GM15510 (cell line): ENCODE data around the gene PTK6.

Source experiments
- POLR2A ChIP-seq: IDR thresholded peaks from 3 replicates; pipeline ENCODE4 v1.6.1; 2011; ENCODE audit warnings: borderline replicate concordance; ENCODE audit not compliant: insufficient read length; ENCODE audit errors: extremely low read depth

The PTK6 gene

DNA sequence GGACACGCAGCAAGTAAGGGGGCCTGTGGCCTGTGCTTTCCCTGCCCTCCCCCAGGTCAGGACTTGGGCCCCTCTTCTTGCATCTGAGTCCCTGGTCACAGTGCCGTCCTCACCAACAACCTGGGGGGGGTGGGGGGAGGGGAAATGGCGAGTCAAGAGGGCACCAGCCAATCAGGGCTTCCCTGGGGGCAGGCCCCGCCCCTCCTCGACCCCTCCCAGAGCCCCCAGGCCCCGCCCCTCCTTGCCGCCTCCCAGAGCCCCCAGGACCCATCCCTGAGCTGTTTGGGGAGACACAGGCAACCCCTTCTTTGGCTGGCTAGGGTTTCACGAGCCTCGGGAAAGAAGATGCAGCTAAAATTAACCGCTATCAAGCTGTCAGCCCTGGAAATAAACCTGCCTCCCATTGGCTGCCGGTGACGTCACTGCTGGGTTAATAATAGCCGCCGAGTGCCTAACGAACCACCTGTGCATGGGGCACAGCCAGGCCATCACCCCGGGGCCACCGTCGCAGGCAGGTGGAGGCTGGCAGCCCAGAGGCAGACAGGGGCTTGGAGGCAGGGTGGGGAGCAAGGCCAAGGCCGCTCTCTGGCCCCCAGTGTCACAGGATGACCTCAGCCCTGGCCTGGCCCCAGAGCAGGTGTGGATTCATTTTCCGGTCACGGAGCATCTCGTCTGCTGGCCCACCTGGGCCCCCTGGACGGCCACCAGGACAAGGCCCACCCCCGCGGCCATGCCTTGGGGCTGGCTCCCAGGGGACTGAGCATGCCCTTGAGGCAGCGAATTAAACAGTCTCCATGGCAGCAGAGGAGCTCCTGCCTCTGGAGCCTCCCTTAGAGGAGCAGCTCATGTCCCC is 35.1 kb downstream of the PTK6 start:
- TF ChIP-seq POLR2A, result no peak

DNA sequence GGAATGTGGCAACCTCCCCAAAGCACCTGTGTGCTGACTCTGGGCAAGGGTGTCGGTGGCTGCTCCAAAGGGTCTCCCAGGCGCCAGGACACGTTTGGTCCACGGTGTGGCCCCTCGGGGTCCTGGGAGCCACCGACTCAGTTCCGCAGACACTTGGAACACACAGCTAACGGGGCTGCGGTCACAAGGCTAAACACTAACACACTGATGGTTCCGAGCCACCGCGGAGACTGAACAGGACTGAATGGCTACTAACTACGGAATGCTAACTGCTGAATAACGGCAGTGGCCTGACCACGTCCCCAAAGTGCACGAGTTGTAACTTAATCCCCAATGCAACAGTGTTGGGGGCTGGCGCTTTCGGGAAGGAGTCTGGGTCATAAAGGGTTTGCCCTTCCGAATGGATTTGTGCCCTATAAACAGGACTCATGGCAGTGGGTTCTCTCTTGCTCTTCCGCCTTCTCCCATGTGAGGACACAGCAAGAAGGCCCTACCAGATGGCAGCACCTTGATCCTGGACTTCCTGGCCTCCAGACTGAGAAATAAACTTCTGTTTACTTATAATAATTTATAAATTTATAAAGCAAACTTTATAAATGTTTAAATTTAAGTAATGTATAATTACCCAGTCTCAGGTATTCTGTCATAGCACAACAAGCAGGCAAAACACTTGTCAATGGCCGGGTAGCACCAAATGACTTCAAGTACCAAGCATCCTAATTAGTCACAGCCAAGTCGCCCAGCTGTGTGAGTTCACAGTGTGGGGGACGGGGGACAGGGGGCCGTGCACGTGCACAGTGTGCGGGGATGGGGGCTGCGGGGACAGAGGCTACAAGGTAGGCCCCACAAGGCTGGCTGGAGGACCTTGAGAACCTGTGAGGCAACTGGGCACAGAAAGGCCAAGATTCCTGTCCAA is 36.0 kb downstream of the PTK6 start:
- TF ChIP-seq POLR2A, result no peak

DNA sequence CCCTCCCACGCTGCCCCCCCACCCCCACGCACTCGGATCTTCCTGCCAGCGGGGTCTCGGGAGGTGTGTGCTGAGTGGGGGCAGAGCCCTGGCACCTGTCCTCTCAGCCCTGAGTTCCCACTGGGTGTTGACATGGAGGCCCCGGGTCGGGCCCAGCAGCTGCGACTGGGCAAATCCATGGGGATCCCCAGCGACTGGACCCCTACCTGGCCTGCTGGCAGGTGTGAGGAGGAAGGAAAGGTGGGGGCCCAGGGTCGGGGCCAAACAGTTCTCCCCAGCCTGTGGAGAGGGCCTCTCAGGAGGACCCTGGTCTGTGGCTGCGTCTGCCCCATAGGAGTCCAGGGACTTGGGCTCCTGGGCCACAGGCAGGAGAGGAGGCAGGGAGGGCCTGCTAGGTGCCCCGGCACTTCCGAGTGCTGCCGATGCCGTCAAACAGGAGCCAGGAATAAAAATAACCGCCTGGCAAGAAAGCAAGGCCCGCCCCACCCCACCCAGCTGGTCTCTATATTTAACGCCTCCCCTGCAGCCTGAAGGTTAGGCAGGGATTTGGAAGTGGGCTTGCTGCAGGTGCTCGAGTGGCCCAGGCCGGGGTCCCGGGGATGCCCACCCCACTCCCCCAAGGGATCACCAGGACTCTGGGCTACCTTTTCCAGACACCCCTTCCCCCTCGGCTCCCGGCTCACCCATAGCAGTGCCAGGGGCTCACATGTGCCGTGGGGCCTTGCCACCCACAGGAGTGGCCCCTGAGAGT is 36.9 kb downstream of the PTK6 start:
- no peak for TF ChIP-seq POLR2A

DNA sequence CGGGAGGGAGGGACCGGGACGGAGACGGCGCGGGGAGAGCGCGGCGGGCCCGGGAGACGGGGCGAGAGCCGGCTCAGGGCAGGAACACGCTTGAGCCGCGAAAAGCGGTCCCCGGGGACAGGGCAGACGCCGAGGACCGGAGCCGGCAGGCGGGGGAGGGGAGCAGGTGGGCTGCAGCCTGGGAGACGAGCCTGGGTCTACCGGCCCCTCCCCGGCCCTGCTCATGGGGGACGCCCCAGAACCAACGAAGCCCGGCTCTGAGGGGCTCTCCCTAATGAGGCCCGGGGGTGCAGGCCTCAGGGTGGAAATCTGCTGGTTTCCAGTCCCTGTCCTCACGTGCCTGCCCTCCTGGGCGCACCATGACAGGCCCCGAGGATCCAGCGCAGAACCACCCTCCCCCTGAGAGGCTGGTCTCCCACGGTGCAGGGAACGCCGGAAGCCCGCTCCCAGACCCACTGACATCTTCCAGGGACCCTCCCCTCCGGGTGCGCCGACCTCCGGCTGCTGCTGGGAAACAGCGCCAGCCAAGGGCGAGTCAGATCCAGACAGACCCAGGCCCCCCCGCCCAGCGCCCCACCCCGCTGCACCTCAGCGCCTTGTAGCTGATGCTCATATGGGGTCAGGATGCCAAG is 37.7 kb downstream of the PTK6 start:
- no peak for TF ChIP-seq POLR2A

DNA sequence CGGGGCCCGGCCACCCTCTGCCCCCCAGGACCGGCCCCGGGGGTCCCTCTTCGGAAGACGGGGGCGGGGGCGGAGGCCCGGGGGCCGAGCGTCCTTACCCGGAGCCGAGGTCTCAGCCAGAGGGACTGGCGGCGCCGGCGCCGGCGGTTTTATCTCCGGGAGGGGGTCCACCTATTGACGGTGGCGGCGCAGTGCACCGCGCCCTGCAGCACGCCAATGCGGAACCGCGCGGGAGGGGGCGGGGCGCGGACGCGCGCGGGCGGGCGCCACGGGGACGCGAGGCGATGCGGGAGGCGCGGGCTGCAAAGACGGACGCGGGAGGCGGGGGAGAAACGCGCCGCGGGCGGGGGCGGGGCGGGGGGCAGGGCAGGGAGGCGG is 38.2 kb downstream of the PTK6 start, which contains the start of gene EEF1A2:
Gene EEF1A2, minus strand, starts transcription at position 124 of the 378 bp plus-strand sequence. CDS start 1,320 bp downstream, outside the sequence.
- no peak for TF ChIP-seq POLR2A

DNA sequence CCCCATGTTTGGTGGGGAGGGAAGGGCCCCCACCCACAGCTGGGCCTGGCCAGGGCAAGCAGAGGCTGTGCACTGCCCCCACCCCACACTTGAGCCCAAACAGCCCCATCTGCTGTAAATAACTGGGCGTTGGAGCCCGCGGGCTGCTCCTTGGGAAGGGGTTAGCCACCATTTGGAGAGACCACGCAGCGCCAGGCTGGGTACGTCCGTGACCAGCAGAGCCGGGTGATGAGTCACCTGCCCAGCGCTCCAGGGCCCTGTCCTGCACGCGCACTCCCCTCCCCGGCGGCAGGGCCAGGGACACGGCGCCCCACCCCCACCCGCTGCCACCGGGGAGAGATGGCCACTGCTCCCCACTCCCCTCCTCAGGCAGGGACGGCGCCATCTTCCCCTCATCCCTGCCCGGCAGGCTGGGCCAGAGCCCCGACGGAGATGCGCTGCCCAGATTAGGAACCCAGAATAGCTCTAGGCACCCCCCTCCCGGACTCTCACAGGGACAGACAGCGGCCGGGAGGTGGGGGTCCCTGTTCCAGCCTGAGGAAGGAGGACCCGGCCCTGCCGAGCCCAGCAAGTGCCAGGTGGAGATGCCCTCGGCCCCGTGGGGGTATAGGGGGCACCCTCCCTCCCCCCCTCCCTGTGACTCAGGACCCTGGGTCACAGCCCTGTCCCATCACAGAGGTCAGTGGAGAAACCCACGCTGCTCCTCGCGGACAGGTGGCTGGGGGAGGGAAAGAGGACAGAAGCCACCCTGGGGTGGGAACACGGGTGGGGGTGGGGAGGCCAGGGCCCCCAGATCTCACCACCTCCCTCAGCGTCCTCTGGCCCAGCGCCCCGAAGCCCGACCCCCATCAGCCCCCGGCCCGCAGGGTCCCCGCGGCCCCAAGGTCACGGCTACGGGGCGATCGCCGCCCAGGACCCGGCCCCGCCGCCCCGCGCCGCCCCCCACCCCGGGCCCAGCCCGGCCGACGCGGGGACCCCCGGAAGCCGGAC is 38.9 kb downstream of the PTK6 start:
- no peak for TF ChIP-seq POLR2A

DNA sequence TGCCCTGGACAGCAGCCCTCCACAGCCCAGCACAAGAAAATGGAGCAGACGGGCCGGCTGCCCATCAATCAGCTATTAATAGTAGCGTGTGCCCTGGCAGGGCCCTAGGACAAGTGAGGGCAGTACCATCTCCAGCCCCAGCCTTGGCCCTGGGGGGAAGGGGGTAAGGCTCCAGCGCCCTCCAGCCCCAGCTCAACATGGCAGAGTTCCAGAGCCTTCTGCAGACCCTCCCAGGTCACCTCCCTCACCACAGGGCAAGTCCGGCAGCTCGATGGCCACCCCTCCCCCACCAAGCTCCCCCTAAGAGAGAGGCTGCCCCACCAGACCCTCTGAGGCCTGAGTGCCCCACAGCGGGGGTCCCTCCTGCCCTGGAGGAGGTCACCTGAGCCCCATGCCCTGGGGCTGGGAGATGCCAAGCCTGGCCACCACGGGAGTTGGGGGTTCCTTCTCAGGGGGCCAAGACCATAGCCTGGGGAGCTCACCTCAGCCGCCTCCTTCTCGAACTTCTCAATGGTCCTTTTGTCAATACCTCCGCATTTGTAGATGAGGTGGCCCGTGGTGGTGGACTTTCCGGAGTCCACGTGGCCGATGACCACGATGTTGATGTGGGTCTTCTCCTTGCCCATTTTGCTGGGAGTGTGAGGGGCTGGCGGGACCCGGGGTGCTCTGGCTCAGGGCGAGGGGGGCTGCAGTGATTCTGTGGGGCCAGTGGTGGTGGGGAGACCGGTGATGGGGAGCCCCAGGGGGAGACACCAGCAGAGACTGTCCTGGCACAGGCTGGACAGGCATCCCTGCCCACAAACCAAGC is 39.8 kb downstream of the PTK6 start:
- no peak for TF ChIP-seq POLR2A

DNA sequence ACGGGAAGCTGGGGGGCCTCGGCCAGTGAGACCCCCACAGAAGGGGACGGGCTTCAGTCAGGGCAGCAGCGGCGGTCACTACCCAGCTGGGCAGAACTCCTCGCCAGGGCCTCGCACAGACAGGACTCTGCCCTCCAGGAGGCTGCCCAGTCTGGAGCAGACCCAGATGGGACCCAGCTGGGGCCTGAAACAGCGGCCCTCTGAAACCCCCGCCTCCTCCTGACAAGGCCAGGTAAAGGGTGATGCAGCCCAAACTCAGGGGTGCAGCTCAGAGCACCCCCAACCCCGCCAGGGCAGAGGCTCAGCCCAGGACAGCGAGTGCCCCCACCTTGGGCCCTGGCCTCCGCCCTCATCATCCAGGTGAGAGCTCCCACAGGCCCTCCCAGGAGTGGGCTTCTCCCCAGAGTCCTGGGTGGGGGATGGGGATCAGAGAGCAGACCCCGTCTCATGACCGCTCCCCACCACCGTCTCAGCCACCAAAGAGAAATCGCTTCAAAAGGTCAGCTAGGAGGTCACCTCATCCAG is 40.5 kb downstream of the PTK6 start:
- no peak for TF ChIP-seq POLR2A

DNA sequence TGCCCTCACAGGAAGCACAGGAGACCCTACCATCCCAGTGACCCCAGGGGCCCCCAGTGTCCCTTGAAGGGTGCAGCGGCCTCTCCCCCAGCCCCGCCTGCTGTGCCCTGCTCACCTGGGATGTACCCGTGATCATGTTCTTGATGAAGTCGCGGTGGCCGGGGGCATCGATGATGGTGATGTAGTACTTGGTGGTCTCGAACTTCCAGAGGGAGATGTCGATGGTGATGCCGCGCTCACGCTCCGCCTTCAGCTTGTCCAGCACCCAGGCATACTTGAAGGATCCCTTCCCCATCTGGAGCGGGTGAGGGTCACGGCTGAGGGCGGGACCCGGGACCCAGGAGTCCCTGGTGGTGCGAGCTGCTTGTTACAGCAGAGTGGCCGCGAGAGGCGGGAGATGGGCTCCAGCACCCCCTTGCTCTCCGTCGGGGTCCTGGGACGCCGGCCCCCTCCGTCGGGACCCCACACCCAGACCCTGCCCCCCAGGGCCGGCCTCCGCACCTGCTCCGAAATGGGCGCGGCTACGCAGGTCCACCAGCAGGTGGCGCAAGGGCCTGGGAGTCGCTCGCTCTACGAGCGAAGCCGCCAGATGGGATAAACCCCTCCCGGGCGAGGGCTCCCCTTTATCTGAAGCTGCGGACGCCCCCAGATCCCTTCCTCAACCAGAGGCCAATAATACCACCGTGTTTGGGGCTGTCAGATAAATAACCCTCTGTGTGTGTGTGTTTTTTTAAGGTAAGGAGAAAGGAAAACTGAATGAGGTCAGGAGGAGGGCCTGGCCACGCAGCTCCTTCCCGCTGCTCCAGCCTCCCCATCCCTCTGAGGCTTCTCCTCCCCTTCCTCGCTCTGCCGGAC is 41.2 kb downstream of the PTK6 start:
- no peak for TF ChIP-seq POLR2A

DNA sequence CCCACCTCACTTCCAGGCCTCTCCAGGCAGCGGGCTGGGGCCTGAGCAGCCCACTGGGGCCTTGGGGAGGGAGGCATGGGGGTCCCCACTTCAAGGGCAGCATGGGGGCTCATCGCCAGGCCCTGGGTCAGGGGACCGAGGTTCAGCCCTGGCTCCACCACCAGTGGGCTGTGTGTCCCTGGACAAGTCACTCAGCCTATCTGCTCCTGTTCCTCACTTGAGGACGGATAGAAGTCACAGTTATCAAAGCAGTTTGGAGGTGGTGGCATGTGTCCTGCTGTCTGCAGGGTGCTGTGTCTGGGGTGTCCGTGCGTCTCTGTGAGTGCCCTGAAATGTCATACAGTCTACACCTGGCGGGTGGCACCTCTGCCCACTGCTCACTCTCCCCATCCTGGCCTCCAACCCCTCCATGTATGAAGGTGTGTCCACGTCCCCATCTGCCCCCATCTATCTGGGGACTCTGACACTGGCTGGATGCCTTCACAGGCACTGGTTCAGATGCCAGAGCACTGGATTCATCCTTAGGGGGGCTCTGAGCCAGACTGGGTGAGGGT is 41.9 kb downstream of the PTK6 start:
- no peak for TF ChIP-seq POLR2A
